ENCODE results near the gene DHX57.

Gene DHX57

DNA sequence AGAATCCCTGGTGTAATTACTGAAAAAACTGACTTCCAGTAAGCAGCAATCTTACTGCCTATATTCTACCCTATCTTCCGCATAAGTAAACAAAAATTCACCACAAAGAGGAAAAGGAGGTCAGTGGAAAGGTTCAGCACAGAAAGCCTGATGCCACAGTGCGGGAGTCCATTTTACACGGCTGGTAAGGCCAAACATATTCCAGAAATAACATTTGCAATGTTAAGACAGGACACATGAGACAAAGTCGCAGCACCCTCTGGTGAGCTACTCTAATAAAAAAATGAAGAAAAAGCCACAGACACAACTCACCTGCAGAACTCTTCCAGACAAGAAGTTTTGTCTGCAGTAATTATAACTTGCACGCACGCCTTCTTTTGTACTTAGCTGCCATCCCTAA lies 57.2 kb downstream of the DHX57 start:
- no peak for DNase-seq (ENCODE audit: extremely low spot score)
- POLR2A ChIA-PET, result interaction anchor here (1.5 to 2.1 kb wide), 2 partner anchors 58 to 67 kb away, joined by 3 to 6 read pairs; partner anchors contain the start of genes DHX57, MORN2 and SRSF7
- CTCF ChIA-PET, result no interaction called here
- TF ChIP-seq FOXK2 (IDR thresholded peaks at IDR 0.05), result no peak

DNA sequence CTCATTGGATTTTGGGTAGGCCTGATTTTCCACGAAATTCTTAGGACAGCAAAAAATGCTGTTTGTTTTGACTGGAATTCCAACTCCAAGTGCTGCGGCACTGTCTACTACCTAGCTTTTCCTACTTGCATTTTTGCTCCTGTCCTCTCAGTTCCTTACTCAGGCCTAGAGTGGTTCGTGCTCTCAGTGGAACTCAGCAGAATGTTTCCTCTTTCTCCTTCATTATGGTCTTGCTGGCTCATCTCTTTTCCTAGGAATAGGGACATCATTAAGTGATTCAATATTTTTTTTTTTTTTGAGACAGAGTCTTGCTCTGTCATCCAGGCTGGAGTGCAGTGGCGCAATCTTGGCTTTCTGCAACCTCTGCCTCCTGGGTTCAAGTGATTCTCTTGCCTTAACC lies 59.8 kb downstream of the DHX57 start:
- TF ChIP-seq HDGF (IDR thresholded peaks at IDR 0.05; ENCODE audit: borderline replicate concordance) (no peak), ELF4 (IDR thresholded peaks at IDR 0.05) (no peak), CTBP1 (IDR thresholded peaks at IDR 0.05; ENCODE audit: borderline replicate concordance) (no peak), FOXK2 (IDR thresholded peaks at IDR 0.05) (no peak), SP1 (IDR thresholded peaks at IDR 0.05) (no peak), ZNF384 (IDR thresholded peaks at IDR 0.05) (no peak), L3MBTL2 (conservative IDR thresholded peaks at IDR 0.05) (no peak), ARNT (IDR thresholded peaks at IDR 0.05) (no peak), FOXA1 (IDR thresholded peaks at IDR 0.05) (no peak), BHLHE40 (IDR thresholded peaks at IDR 0.05; ENCODE audit: borderline replicate concordance) (no peak), LEF1 (IDR thresholded peaks at IDR 0.05; ENCODE audit: borderline replicate concordance) (no peak), TARDBP (IDR thresholded peaks at IDR 0.05) (no peak), SUZ12 (IDR thresholded peaks at IDR 0.05) (no peak), FOXM1 (IDR thresholded peaks at IDR 0.05; ENCODE audit: borderline replicate concordance) (no peak), NFRKB (IDR thresholded peaks at IDR 0.05) (no peak)
- TF ChIP-seq, protein P1, sequence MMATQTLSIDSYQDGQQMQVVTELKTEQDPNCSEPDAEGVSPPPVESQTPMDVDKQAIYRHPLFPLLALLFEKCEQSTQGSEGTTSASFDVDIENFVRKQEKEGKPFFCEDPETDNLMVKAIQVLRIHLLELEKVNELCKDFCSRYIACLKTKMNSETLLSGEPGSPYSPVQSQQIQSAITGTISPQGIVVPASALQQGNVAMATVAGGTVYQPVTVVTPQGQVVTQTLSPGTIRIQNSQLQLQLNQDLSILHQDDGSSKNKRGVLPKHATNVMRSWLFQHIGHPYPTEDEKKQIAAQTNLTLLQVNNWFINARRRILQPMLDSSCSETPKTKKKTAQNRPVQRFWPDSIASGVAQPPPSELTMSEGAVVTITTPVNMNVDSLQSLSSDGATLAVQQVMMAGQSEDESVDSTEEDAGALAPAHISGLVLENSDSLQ (IDR thresholded peaks at IDR 0.05), result no peak
- POLR2A ChIA-PET, result no interaction called here
- CTCF ChIA-PET, result no interaction called here
- DNase-seq (ENCODE audit: extremely low spot score), result no peak

DNA sequence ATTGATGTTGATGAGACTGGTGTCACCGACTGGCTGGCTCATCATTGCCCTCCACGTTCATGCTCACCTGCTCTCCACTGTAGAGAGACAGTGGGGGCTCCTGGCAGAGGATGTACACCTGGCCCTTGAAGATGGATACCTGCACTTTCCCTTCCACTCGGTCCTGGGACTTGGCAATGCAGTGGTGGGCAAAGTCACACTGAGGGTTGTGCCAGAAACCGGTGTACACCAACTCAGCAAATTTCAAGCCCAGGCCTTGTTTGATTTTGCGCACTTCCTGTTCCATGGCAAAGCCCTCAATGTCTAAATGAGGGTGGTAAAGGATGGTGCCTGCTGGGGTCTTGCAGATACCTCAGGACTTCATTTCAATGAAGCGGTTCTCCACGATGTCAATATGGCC lies 65.2 kb downstream of the DHX57 start:
- TF ChIP-seq BHLHE40 (IDR thresholded peaks at IDR 0.05; ENCODE audit: borderline replicate concordance), result no peak
- no peak for TF ChIP-seq LEF1 (IDR thresholded peaks at IDR 0.05; ENCODE audit: borderline replicate concordance)
- TF ChIP-seq, protein P1 (IDR thresholded peaks at IDR 0.05), result no peak
- no peak for TF ChIP-seq FOXA1 (IDR thresholded peaks at IDR 0.05)
- no peak for TF ChIP-seq SP1 (IDR thresholded peaks at IDR 0.05)
- TF ChIP-seq NFRKB (IDR thresholded peaks at IDR 0.05), result no peak
- TF ChIP-seq ZNF384 (IDR thresholded peaks at IDR 0.05), result no peak
- no peak for TF ChIP-seq CTBP1 (IDR thresholded peaks at IDR 0.05; ENCODE audit: borderline replicate concordance)
- no peak for TF ChIP-seq L3MBTL2 (conservative IDR thresholded peaks at IDR 0.05)
- TF ChIP-seq FOXM1 (IDR thresholded peaks at IDR 0.05; ENCODE audit: borderline replicate concordance), result no peak
- no peak for TF ChIP-seq SUZ12 (IDR thresholded peaks at IDR 0.05)
- no peak for TF ChIP-seq ELF4 (IDR thresholded peaks at IDR 0.05)
- no peak for TF ChIP-seq TARDBP (IDR thresholded peaks at IDR 0.05)
- no peak for TF ChIP-seq HDGF (IDR thresholded peaks at IDR 0.05; ENCODE audit: borderline replicate concordance)
- TF ChIP-seq FOXK2 (IDR thresholded peaks at IDR 0.05), result no peak
- TF ChIP-seq ARNT (IDR thresholded peaks at IDR 0.05), result no peak
- DNase-seq (ENCODE audit: extremely low spot score), result no peak
- CTCF ChIA-PET, result no interaction called here
- POLR2A ChIA-PET, result no interaction called here

DNA sequence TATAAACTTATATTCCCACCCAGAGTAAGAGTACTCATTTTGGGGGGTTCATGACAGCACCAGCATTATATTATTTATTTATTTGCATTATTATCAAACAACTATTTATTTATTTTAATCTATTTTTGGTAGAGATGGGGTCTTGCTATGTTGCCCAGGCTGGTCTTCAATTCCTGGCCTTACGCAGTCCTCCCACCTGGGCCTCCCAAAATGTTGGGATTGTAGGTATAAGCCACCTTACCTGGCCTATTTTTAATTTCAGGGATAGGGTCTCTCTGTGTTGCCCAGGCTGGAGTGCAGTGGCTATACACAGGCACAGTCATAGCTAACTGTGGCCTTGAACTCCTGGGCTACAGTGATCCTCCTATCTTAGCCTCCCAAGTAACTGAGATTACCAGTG lies 67.1 kb downstream of the DHX57 start:
- DNase-seq (ENCODE audit: extremely low spot score), result no peak
- POLR2A ChIA-PET, result interaction anchor here (1.5 kb wide), 1 partner anchor 57 kb away, joined by 6 read pairs; the partner anchor contains the start of gene SRSF7
- no peak for TF ChIP-seq FOXK2 (IDR thresholded peaks at IDR 0.05)
- TF ChIP-seq ZNF384 (IDR thresholded peaks at IDR 0.05), result no peak
- no peak for TF ChIP-seq SUZ12 (IDR thresholded peaks at IDR 0.05)
- TF ChIP-seq BHLHE40 (IDR thresholded peaks at IDR 0.05; ENCODE audit: borderline replicate concordance), result no peak
- no peak for TF ChIP-seq FOXM1 (IDR thresholded peaks at IDR 0.05; ENCODE audit: borderline replicate concordance)
- no peak for TF ChIP-seq SP1 (IDR thresholded peaks at IDR 0.05)
- TF ChIP-seq, protein P1 (IDR thresholded peaks at IDR 0.05), result no peak
- no peak for TF ChIP-seq TARDBP (IDR thresholded peaks at IDR 0.05)
- TF ChIP-seq L3MBTL2 (conservative IDR thresholded peaks at IDR 0.05), result no peak
- TF ChIP-seq HDGF (IDR thresholded peaks at IDR 0.05; ENCODE audit: borderline replicate concordance), result no peak
- TF ChIP-seq LEF1 (IDR thresholded peaks at IDR 0.05; ENCODE audit: borderline replicate concordance), result no peak
- no peak for TF ChIP-seq CTBP1 (IDR thresholded peaks at IDR 0.05; ENCODE audit: borderline replicate concordance)
- TF ChIP-seq ARNT (IDR thresholded peaks at IDR 0.05), result no peak
- no peak for TF ChIP-seq ELF4 (IDR thresholded peaks at IDR 0.05)
- no peak for TF ChIP-seq FOXA1 (IDR thresholded peaks at IDR 0.05)
- TF ChIP-seq NFRKB (IDR thresholded peaks at IDR 0.05), result no peak
- CTCF ChIA-PET, result no interaction called here

DNA sequence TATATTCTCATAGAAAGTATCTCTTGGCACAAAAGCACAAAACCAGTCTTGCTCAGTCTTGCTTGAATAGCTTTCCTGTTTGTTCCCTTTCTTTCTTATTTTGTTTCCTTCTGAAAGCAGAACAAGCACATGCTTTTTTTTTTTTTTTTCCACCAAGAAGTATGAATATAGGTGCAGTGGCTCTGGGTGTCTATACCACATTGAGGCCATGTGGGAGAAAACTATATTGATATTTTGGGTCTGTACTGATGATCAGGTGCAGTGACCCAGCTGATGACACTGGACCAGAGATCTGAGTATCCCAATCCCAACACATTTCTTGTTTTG lies 69.0 kb downstream of the DHX57 start:
- ChIA-PET CTCF (no interaction called here), POLR2A (no interaction called here)
- no peak for TF ChIP-seq HDGF (IDR thresholded peaks at IDR 0.05; ENCODE audit: borderline replicate concordance)
- no peak for TF ChIP-seq LEF1 (IDR thresholded peaks at IDR 0.05; ENCODE audit: borderline replicate concordance)
- no peak for TF ChIP-seq ARNT (IDR thresholded peaks at IDR 0.05)
- no peak for TF ChIP-seq CTBP1 (IDR thresholded peaks at IDR 0.05; ENCODE audit: borderline replicate concordance)
- no peak for TF ChIP-seq SUZ12 (IDR thresholded peaks at IDR 0.05)
- no peak for TF ChIP-seq SP1 (IDR thresholded peaks at IDR 0.05)
- no peak for TF ChIP-seq TARDBP (IDR thresholded peaks at IDR 0.05)
- TF ChIP-seq FOXA1 (IDR thresholded peaks at IDR 0.05), result no peak
- DNase-seq (ENCODE audit: extremely low spot score), result no peak

DNA sequence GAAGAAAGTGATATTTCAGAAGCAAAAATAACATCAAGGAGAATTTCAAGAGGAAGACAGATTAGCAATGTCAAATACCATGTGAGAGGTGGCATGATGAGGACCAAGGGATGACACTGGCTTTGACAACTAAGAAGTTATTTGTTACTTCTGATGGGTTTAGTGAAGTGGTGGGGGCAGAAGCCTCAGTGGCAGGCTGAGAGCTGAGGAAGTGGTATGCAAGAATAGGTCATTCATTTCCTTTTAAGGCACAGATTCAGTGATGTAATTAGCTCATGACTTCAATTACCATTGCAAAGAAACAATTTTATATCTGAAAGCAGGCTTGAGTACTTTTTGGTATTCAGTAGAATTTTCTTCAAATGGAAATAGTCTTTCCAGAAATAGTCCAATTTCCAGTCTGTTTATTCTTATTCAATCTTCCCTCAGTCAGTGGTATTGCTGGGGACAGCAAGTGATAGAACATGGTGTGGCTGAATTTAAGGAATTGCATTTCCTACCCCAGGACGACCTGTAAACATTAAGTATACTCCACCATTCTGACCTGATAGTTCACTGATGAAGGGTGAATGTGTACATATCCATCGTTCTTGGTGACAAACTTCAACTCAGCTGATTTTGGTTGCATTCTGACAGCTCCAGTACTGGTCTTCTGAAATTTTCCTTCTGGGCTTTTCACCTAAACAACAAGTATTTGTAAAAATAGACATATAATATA lies 69.6 kb downstream of the DHX57 start:
- POLR2A ChIA-PET, result interaction anchor here (0.8 kb wide), 1 partner anchor 55 kb away, joined by 4 read pairs; the partner anchor contains the start of gene SRSF7
- CTCF ChIA-PET, result no interaction called here
- no peak for TF ChIP-seq ARNT (IDR thresholded peaks at IDR 0.05)
- TF ChIP-seq SP1 (IDR thresholded peaks at IDR 0.05), result no peak
- no peak for TF ChIP-seq FOXM1 (IDR thresholded peaks at IDR 0.05; ENCODE audit: borderline replicate concordance)
- no peak for TF ChIP-seq FOXA1 (IDR thresholded peaks at IDR 0.05)
- TF ChIP-seq TARDBP (IDR thresholded peaks at IDR 0.05), result no peak
- no peak for TF ChIP-seq SUZ12 (IDR thresholded peaks at IDR 0.05)
- TF ChIP-seq, protein P1 (IDR thresholded peaks at IDR 0.05), result no peak
- TF ChIP-seq ZNF384 (IDR thresholded peaks at IDR 0.05), result no peak
- no peak for TF ChIP-seq CTBP1 (IDR thresholded peaks at IDR 0.05; ENCODE audit: borderline replicate concordance)
- TF ChIP-seq ELF4 (IDR thresholded peaks at IDR 0.05), result no peak
- TF ChIP-seq HDGF (IDR thresholded peaks at IDR 0.05; ENCODE audit: borderline replicate concordance), result no peak
- TF ChIP-seq BHLHE40 (IDR thresholded peaks at IDR 0.05; ENCODE audit: borderline replicate concordance), result no peak
- TF ChIP-seq NFRKB (IDR thresholded peaks at IDR 0.05), result no peak
- no peak for TF ChIP-seq FOXK2 (IDR thresholded peaks at IDR 0.05)
- no peak for TF ChIP-seq L3MBTL2 (conservative IDR thresholded peaks at IDR 0.05)
- TF ChIP-seq LEF1 (IDR thresholded peaks at IDR 0.05; ENCODE audit: borderline replicate concordance), result no peak
- no peak for DNase-seq (ENCODE audit: extremely low spot score)
